HEK293T (cell line): Measurements from ENCODE around the gene GCN1.

ENCODE experiments used
- CTCF ChIA-PET: fragments of 350-600 bp; formaldehyde crosslinking; extraction: SDS; loops from one replicate; lab custom pipeline; 2021; ENCODE audit warnings: antibody characterized with exemption, inconsistent platforms; lab: Yijun Ruan, JAX
- POLR2A ChIA-PET: fragments of 350-600 bp; formaldehyde crosslinking; extraction: SDS; loops from one replicate; lab custom pipeline; 2020; ENCODE audit warnings: antibody characterized with exemption, inconsistent platforms; lab: Yijun Ruan, JAX
- DNase-seq: peaks from one replicate; pipeline ENCODE4 v3.0.0; 2012; ENCODE audit warnings: mixed read lengths; ENCODE audit errors: extremely low spot score
- ARNT ChIP-seq: fragments of 450-650 bp; IDR thresholded peaks from 2 replicates; pipeline ENCODE4 v1.6.1; 2017; ENCODE audit warnings: mild to moderate bottlenecking
- BHLHE40 ChIP-seq: fragments of 450-650 bp; IDR thresholded peaks from 2 replicates; pipeline ENCODE4 v1.6.1; 2016; ENCODE audit warnings: mild to moderate bottlenecking, moderate library complexity, borderline replicate concordance
- CTBP1 ChIP-seq: fragments of 450-650 bp; IDR thresholded peaks from 2 replicates; pipeline ENCODE4 v1.6.1; 2016; ENCODE audit warnings: borderline replicate concordance
- ELF4 ChIP-seq: fragments of 450-650 bp; IDR thresholded peaks from 2 replicates; pipeline ENCODE4 v1.6.1; 2017; ENCODE audit warnings: antibody characterized with exemption
- FOXA1 ChIP-seq: fragments of 450-650 bp; IDR thresholded peaks from 2 replicates; pipeline ENCODE4 v1.6.1; 2016; ENCODE audit warnings: mild to moderate bottlenecking
- FOXK2 ChIP-seq: fragments of 450-650 bp; IDR thresholded peaks from 2 replicates; pipeline ENCODE4 v1.6.1; 2016; ENCODE audit warnings: mild to moderate bottlenecking
- FOXM1 ChIP-seq: fragments of 450-650 bp; IDR thresholded peaks from 2 replicates; pipeline ENCODE4 v1.6.1; 2017; ENCODE audit warnings: mild to moderate bottlenecking, borderline replicate concordance
- HDGF ChIP-seq: fragments of 450-650 bp; IDR thresholded peaks from 2 replicates; pipeline ENCODE4 v1.6.1; 2017; ENCODE audit warnings: antibody characterized with exemption, borderline replicate concordance
- L3MBTL2 ChIP-seq: fragments of 450-650 bp; conservative IDR thresholded peaks from 2 replicates; pipeline ENCODE4 v1.6.1; 2016; ENCODE audit warnings: mild to moderate bottlenecking
- LEF1 ChIP-seq: fragments of 450-650 bp; IDR thresholded peaks from 2 replicates; pipeline ENCODE4 v1.6.1; 2017; ENCODE audit warnings: mild to moderate bottlenecking, borderline replicate concordance
- NFRKB ChIP-seq: fragments of 450-650 bp; IDR thresholded peaks from 2 replicates; pipeline ENCODE4 v1.6.1; 2016; ENCODE audit warnings: mild to moderate bottlenecking, moderate library complexity
- PKNOX1 ChIP-seq: fragments of 450-650 bp; IDR thresholded peaks from 2 replicates; pipeline ENCODE4 v1.6.1; 2016
- SP1 ChIP-seq: fragments of 450-650 bp; IDR thresholded peaks from 2 replicates; pipeline ENCODE4 v1.6.1; 2017
- SUZ12 ChIP-seq: fragments of 450-650 bp; IDR thresholded peaks from 2 replicates; pipeline ENCODE4 v1.6.1; 2016; ENCODE audit warnings: mild to moderate bottlenecking
- TARDBP ChIP-seq: fragments of 450-650 bp; IDR thresholded peaks from 2 replicates; pipeline ENCODE4 v1.6.1; 2016
- ZNF384 ChIP-seq: fragments of 450-650 bp; IDR thresholded peaks from 2 replicates; pipeline ENCODE4 v1.6.1; 2016

GCN1 gene

GRCh38 chr12:120194534-120195395 lies at the start of gene GCN1:
Gene GCN1 (minus strand): TSS chr12:120194715. CDS start chr12:120194697, 18 bp downstream.
- TF ChIP-seq L3MBTL2 = peak; percentile 43; the same call in 1 of the 2 replicates
- TF ChIP-seq LEF1 = peak; percentile 28; the same call in 1 of the 2 replicates
- no peak for TF ChIP-seq NFRKB
- TF ChIP-seq HDGF = no peak
- ChIA-PET POLR2A (interaction anchor here (1.7 to 4.0 kb wide), 2 partner anchors 36 to 96 kb away, joined by 7 to 16 read pairs; partner anchors contain the start of gene RNU4-2), CTCF (no interaction called here)
- DNase-seq = peak; percentile 80

GRCh38 chr12:120242971-120243699 lies 48.6 kb upstream of the GCN1 start:
- TF ChIP-seq NFRKB (no peak), TARDBP (no peak), FOXA1 (no peak), FOXK2 (no peak), HDGF (no peak), PKNOX1 (no peak), FOXM1 (no peak), SUZ12 (no peak), CTBP1 (no peak), LEF1 (no peak), BHLHE40 (no peak), ZNF384 (no peak), ELF4 (no peak)
- DNase-seq = no peak
- ChIA-PET CTCF (interaction anchor here (0.6 to 4.0 kb wide), 3 partner anchors 7 to 48 kb away, joined by 3 to 20 read pairs (median 10); no protein-coding TSS in a partner anchor), POLR2A (interaction anchor here (0.8 to 1.7 kb wide), 5 partner anchors 12 to 50 kb away, joined by 3 to 5 read pairs (median 3); partner anchors contain the start of genes RNU4-1 and RPLP0)

- DNase-seq = no peak
- CTCF ChIA-PET = interaction anchor here (0.6 to 4.0 kb wide), 3 partner anchors 7 to 49 kb away, joined by 3 to 20 read pairs (median 10); no protein-coding TSS in a partner anchor
- POLR2A ChIA-PET = interaction anchor here (0.8 to 1.4 kb wide), 3 partner anchors 12 to 51 kb away, joined by 3 to 5 read pairs (median 4); partner anchors contain the start of genes RNU4-1 and RPLP0
- TF ChIP-seq FOXM1 (no peak), TARDBP (no peak), ZNF384 (no peak), FOXA1 (no peak), NFRKB (no peak), LEF1 (no peak), ELF4 (no peak), L3MBTL2 (no peak), CTBP1 (no peak), ARNT (no peak), BHLHE40 (no peak), PKNOX1 (no peak), HDGF (no peak), SUZ12 (no peak), FOXK2 (no peak)
Observed at GRCh38 chr12:120242275-120242799, 47.8 kb upstream of the GCN1 start.

GRCh38 chr12:120241561-120242274 lies 47.2 kb upstream of the GCN1 start:
- CTCF ChIA-PET = no interaction called here
- POLR2A ChIA-PET = interaction anchor here (1.4 to 2.2 kb wide), 2 partner anchors 41 to 51 kb away, joined by 5 to 8 read pairs; partner anchors contain the start of genes RNU4-1 and RPLP0
- TF ChIP-seq TARDBP = no peak
- TF ChIP-seq SUZ12 = no peak
- no peak for DNase-seq

GRCh38 chr12:120240495-120240833 lies 45.9 kb upstream of the GCN1 start:
- ChIA-PET POLR2A (interaction anchor here (2.2 to 6.6 kb wide), 2 partner anchors 39 to 51 kb away, joined by 8 to 57 read pairs; partner anchors contain the start of genes RNU4-1, RNU4-2 and RPLP0), CTCF (interaction anchor here (1.0 to 1.1 kb wide), 2 partner anchors 9 to 10 kb away, joined by 3 to 4 read pairs; no protein-coding TSS in a partner anchor)
- TF ChIP-seq CTBP1 (no peak), ELF4 (no peak), L3MBTL2 (no peak), TARDBP (no peak), LEF1 (no peak), ZNF384 (no peak), SUZ12 (no peak), FOXM1 (no peak), PKNOX1 (no peak), NFRKB (no peak), ARNT (no peak), BHLHE40 (no peak), FOXA1 (no peak), HDGF (no peak), SP1 (no peak), FOXK2 (no peak)
- DNase-seq = no peak
